ENCODE measurements around the gene CAMK2B.

DNA sequence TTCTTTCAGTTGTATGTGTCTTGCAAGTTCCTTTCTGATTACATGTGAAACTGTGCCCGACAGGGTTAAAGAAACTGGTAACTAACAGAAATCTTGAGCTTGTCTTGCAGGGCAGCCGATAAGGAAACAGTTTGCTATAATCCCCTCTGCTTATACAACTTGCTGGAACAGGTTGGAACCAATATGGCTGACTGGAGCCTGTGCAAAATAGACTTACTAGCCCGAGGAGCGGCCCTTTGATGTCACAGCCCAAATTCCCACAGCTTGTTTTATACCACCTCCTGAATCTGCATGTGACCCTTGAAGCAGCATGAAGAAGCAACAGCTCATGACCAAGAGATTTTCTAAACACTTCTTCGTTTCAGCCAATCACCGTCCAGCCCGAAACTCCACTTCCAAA is 127.9 kb downstream of the CAMK2B start:
- TF ChIP-seq, protein P1, sequence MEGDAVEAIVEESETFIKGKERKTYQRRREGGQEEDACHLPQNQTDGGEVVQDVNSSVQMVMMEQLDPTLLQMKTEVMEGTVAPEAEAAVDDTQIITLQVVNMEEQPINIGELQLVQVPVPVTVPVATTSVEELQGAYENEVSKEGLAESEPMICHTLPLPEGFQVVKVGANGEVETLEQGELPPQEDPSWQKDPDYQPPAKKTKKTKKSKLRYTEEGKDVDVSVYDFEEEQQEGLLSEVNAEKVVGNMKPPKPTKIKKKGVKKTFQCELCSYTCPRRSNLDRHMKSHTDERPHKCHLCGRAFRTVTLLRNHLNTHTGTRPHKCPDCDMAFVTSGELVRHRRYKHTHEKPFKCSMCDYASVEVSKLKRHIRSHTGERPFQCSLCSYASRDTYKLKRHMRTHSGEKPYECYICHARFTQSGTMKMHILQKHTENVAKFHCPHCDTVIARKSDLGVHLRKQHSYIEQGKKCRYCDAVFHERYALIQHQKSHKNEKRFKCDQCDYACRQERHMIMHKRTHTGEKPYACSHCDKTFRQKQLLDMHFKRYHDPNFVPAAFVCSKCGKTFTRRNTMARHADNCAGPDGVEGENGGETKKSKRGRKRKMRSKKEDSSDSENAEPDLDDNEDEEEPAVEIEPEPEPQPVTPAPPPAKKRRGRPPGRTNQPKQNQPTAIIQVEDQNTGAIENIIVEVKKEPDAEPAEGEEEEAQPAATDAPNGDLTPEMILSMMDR (IDR thresholded peaks at IDR 0.05), result no peak
- TF ChIP-seq EP300 (IDR thresholded peaks at IDR 0.05) (no peak), POLR2A (IDR thresholded peaks at IDR 0.05) (no peak)

Data from sigmoid colon (tissue), 4 donors.